GM19328 (cell line): ENCODE results near the gene CYP51A1.
"Not testable (repeated sequence)": the region's sequence is repeated elsewhere in the genome, so short reads cannot be mapped to it uniquely, and the experiment has no call there.

ENCODE experiments used
- ATAC-seq: cut with Tn5 transposase; IDR thresholded peaks from one replicate; pipeline ENCODE4 v1.9.1; 2021; ENCODE audit warnings: mild to moderate bottlenecking, moderate library complexity; ENCODE audit not compliant: unreplicated experiment

The CYP51A1 gene

DNA sequence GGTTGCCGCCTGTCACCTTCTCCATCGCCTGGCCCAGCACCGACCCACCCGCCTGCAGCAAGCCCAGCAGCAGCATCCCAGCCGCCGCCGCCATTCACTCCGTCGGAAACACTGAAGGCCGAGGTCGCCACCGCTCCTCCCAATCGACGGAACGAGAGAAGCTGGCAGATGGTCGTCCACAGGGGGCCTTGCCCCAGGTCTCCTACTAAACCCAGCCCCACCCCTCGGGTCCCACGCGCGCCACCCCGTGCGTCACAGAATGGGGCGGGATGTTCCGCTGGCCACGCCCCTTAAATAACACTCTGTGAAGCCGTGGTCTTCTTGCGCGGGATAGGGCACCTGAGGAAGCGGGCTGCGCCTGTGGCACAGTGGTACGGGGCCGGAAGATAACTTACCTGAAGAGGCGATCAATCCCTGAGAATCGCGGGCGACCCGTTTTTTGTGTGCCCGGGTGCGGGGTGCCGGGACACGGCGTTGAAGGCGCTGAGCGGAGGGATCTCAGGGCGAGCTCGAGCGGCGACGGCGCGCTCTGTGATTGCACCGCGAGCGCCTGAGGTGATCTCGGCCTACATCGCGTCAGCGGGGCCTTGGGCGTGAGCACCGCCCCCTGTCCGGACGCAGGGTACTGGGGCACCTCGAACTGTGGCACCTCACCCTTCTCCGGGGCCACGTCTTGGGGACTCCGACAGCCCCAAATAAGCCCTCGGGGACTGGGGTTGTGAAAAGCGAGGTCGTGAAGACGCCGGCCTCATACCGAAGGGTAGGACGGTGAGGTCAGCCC, at the start of gene CYP51A1:
CYP51A1 (minus strand) TSS at position 207 of the 781 bp plus-strand sequence; CDS start at position 94, 113 bp downstream.
- peak; percentile 88 for ATAC-seq

DNA sequence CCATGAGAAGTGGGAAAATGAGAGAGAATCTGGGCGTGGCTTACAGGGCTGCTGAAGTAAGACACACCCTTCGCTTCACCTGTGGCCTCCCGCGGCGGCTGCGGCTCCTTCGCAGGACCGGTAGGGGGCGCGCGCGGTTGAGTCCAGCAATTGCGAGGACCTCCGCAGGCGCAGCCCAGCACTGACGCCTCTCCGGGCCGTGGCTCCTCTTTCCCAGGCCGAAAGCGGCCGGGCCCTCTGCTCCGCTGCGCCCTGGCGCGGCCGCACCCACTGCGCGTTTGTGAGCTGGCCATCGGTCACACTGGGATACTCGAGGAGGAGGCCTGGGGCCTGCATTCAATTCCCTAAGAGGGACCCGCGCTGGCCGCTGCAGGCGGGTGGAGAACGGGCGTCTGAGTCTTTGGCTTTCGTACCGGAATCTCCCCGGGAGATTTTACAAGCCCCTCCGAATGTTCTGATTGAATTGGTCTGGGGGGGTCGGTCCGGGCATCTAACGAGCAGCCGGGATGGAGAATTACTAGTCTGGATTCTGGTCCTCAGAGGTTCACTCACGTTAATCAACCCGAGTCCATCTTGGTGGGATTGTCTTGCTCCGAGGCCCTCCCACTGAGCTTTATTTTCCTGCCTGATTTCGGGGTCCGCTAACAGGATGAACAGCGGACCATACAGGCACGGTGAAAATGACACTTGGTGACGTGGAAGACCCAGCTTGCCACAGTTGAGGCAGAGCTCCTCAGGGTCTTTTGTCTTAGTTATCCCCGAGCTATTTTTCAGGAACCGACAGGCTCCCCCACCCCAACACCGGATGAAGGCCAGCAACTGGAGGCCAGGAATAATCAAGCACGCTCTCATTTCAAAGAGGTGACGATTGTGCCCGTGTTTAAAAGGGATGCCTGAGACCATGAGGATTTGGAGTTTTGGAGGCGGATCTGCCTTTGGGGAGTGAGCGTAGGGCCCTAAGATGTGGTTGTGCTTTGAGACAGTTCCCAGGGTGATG, 44.9 kb upstream of the CYP51A1 start, which contains the start of gene LRRD1:
LRRD1 (minus strand) TSS at position 215 of the 997 bp plus-strand sequence. CDS start 13,940 bp downstream, outside the sequence.
- peak; percentile 99 for ATAC-seq

DNA sequence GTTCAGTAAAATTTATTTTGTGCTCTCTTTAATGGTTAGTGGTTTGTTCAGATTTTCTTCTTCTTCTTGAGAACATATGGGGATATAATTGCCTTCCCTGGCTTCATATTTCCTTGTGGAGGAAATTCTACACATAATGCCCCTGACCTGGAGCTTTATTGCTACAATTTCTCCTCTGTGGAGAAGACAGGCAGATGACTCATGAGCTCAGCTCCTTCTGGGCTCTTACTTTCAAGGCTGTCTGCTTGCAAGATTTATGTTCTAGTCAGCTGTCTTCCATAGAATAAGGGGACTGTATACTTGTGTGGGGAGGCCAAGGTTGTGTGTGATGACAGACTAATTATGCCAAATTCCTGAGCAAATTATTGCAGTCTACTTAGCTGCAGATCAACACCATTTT, 43.1 kb upstream of the CYP51A1 start:
- no peak for ATAC-seq

GRCh38 chr7:92169529-92169928, 35.3 kb upstream of the CYP51A1 start:
- ATAC-seq: not testable (repeated sequence)

DNA sequence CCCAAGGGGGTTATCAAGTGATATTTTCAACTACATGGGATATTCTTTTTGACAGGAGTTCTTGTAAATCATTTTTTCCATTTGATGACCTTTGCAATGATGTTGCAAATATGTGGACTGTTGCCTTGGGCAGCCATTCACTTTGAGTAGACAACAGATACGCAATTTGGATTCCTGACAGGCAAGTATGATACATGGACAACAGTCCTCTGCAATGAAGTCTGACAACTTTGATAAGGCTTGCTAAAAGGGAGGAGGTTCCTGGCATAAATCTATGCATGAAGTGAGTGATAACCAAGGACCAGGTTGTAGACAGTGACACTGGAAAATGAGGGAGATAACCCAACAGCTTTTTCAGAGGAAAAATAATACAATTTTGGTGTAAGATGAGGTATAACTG, 27.0 kb upstream of the CYP51A1 start:
- ATAC-seq: no peak

GRCh38 chr7:92158660-92159575, 24.6 kb upstream of the CYP51A1 start:
- no peak for ATAC-seq

DNA sequence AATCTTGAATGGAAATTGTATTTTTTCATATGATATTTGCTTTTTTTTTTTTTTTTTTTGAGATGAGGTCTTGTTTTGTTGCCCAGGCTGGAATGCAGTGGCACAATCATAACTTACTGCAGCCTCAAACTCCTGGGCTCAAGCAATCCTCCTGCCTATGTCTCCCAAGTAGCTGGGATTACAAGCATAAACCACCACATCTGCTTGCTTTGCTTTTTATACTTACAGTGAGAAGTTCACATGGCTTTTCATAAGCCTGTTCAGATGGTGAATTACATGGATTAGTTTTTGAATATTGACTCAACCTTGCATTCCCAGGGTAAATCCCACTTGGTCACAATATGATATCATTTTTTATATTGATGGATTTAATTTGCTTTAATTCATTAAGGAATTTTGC, 22.7 kb upstream of the CYP51A1 start:
- ATAC-seq: no peak

GRCh38 chr7:92155108-92155739, 20.9 kb upstream of the CYP51A1 start:
- no peak for ATAC-seq

DNA sequence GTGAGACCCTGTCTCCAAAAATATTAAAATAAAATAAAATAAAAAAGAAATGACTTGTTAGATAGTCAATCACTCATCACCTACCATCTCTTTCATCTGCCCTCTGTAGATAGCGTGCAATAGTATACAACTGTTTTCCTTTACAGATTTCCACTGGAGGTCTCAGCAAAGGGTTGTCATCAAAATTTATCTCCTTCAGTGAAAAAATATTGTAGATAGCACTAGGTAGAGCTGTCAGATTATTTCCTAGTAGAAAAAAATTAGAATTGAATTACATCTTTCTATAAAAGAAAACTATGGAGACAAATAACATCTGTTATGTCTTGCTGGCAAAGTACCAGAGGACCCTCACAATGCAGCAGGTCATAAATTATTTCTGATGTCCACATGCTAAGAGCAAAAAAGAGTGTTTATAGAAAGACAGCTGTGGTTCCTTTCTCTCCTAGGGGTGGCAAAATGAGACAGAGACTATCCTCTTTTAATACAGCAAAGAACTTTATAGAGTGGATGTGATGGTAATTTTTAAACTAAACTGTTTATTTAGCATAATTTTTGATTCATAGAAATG, 16.3 kb upstream of the CYP51A1 start:
- no peak for ATAC-seq

DNA sequence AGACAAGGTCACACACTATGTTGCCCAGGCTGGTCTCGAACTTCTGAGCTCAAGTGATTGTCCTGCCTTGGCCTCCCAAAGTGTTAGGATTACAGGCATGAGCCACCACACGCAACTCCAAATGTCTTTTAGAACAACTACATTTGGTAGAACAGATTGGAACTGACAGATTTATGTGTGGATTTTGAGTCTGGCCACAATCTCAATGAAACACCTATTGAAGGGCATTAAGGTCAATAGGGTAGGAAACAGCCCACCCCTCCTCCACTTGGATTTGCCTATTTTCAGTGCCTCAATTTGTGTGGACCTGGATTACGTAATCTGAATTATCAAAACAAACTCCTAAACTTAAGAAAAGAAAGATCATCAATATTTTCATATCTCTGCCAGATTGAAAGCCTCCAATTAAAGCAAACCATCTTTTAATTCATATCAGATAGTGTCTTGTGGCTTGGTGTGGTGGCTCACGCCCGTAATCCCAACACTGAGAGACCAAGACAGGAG, 15.5 kb upstream of the CYP51A1 start:
- ATAC-seq: no peak

DNA sequence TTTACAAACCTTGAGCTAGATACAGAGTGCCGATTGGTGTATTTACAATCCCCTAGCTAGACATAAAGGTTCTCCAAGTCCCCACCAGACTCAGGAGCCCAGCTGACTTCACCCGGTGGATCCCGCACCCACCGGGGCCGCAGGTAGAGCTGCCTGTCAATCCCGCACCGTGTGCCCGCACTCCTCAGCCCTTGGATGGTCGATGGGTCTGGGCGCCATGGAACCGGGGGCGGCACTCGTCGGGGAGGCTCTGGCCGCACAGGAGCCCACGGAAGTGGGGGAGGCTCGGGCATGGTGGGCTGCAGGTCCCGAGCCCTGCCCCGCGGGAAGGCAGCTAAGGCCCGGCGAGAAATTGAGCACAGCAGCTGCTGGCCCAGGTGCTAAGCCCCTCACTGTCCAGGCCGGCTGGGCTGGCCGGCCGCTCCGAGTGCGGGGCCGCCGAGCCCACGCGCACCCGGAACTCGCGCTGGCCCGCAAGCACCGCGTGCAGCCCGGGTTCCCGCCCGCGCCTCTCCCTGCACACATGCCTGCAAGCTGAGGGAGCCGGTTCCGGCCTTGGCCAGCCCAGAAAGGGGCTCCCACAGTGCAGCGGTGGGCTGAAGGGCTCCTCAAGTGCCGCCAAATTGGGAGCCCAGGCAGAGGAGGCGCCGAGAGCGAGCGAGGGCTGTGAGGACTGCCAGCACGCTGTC, 9.1 kb upstream of the CYP51A1 start:
- not testable (repeated sequence) for ATAC-seq

- ATAC-seq: not testable (repeated sequence)
Observed at GRCh38 chr7:92142791-92143190, 8.5 kb upstream of the CYP51A1 start.

DNA sequence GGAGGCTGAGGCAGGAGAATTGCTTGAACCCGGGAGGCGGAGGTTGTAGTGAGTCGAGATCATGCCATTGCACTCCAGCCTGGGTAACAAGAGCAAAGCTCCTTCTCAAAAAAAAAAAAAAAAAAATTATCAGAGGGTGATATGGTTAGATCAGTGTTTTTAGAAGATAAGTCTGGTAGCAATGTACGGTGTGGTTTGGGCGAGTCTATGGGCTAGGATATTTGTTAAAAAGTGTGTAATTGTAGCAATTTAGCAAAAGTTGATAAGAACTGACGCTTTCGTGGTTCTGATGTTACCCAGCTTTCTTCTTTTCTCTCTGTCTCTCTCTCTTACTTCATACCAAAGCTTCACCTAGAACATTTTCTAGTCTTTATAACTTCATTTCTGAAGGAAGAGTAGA, 6.9 kb upstream of the CYP51A1 start:
- no peak for ATAC-seq

GRCh38 chr7:92137557-92137956, 3.3 kb upstream of the CYP51A1 start:
- no peak for ATAC-seq

DNA sequence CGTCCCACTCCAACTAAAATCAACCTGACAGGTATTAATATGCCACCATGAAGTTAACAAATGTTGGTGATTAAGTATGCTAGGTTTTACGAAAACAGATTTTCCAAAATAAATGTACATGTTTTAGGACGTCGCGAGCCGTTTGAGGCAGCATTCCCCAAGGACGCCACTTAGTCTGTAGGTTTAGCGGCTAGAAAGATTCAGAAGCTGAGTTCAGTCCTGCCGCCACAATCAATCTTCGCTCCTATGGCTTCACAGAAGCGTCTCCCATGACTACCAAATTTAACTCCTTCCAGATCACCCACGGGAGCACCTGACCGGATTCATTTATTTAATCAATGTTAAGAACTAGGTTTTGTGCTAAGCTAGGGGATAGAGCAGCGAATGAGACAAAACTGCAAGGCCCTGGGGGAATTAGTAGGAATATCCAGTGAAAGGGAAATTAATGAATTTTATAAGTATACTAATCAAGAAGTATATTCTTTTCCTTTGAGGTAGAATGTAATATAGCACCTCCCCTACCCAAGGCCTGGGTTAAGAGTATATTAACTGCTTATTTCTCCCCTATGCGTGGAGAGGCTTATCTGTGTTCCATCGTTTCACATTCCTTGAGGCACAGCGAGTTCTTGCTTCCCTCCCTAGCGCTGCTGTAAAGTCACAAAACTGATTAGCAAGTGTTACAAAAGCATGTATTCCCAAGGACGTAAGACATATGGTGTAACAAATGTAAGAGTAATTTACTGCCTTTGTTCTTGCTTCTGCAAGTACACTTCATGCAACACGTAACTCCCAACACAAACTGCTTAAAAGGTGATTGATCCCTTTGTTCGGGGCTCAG, 994 bp upstream of the CYP51A1 start:
- no peak for ATAC-seq

DNA sequence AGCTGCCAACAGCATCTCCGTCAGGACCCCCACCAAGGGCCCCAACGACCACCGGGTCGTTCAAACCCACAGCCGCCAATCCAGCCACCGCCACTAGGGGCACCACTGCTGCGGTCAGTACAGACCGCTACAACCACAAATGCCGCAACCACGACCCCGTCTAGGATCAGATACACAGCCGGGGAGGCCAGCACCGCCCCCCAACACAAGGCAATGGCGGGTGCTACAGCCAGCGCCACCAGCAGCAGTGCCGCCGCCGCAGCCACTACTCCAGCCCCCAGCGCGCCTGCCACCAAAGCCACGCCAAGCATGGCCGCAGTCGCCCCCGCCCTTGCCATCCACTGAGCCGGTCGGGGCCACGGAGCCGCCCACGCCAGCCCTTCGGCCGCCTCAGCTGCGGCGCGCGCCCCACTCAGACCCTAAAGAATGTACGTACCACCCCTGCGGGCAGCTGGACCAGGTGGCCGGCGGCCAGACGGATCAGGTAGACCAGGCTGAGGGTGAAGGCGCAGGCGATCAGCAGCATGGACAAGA, 473 bp downstream of the CYP51A1 start:
- ATAC-seq: peak; percentile 24

DNA sequence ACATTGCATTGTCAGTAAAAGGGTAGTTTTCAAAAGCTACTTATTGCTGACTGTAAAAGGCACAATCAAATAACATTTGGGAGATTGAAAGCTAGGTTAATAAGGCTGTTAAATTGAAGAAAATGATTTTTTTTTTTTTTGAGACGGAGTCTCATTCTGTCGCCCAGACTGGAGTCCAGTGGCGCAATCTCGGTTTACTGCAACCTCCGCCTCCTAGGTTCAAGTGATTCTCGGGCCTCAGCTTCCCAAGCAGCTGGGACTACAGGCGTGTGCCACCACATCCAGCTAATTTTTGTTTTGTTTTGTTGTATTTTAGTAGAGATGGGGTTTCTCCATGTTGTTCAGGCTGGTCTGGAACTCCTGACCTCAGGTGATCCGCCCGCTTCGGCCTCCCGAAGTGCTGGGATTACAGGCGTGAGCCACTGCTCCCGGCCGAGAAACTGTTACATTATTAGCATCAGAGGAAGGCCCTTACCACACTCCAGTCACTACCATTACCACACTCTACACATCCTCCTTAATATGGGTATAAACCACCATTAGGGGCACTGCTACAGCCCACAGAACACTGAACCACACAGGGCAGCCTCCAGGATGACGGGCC, 1.0 kb downstream of the CYP51A1 start:
- ATAC-seq: peak; percentile 11
